ENCODE data around the gene BCLAF1. TPM values are rescaled to one million over a fixed set of nuclear protein-coding genes. Genes with fewer than 3 reads are reported as not detected.

The BCLAF1 gene
- total and polyA plus RNA-seq, 9 of the 15 experiments (the other 6 are each of a cell fraction or from before 2014, with no cell fraction given): 65.4 to 286 (median 165) TPM

- TF ChIP-seq, protein P1, sequence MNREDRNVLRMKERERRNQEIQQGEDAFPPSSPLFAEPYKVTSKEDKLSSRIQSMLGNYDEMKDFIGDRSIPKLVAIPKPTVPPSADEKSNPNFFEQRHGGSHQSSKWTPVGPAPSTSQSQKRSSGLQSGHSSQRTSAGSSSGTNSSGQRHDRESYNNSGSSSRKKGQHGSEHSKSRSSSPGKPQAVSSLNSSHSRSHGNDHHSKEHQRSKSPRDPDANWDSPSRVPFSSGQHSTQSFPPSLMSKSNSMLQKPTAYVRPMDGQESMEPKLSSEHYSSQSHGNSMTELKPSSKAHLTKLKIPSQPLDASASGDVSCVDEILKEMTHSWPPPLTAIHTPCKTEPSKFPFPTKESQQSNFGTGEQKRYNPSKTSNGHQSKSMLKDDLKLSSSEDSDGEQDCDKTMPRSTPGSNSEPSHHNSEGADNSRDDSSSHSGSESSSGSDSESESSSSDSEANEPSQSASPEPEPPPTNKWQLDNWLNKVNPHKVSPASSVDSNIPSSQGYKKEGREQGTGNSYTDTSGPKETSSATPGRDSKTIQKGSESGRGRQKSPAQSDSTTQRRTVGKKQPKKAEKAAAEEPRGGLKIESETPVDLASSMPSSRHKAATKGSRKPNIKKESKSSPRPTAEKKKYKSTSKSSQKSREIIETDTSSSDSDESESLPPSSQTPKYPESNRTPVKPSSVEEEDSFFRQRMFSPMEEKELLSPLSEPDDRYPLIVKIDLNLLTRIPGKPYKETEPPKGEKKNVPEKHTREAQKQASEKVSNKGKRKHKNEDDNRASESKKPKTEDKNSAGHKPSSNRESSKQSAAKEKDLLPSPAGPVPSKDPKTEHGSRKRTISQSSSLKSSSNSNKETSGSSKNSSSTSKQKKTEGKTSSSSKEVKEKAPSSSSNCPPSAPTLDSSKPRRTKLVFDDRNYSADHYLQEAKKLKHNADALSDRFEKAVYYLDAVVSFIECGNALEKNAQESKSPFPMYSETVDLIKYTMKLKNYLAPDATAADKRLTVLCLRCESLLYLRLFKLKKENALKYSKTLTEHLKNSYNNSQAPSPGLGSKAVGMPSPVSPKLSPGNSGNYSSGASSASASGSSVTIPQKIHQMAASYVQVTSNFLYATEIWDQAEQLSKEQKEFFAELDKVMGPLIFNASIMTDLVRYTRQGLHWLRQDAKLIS (CRISPR knock-in tag; IDR thresholded peaks at IDR 0.05): no peak
- TF ChIP-seq ETV1 (tag; conservative IDR thresholded peaks at IDR 0.05; ENCODE audit: low read depth): no peak
- TF ChIP-seq NCOR1 (IDR thresholded peaks at IDR 0.05): peak; percentile 94
- TF ChIP-seq, protein P2, sequence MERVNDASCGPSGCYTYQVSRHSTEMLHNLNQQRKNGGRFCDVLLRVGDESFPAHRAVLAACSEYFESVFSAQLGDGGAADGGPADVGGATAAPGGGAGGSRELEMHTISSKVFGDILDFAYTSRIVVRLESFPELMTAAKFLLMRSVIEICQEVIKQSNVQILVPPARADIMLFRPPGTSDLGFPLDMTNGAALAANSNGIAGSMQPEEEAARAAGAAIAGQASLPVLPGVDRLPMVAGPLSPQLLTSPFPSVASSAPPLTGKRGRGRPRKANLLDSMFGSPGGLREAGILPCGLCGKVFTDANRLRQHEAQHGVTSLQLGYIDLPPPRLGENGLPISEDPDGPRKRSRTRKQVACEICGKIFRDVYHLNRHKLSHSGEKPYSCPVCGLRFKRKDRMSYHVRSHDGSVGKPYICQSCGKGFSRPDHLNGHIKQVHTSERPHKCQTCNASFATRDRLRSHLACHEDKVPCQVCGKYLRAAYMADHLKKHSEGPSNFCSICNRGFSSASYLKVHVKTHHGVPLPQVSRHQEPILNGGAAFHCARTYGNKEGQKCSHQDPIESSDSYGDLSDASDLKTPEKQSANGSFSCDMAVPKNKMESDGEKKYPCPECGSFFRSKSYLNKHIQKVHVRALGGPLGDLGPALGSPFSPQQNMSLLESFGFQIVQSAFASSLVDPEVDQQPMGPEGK (CRISPR knock-in tag; IDR thresholded peaks at IDR 0.05; ENCODE audit: borderline replicate concordance): no peak
- TF ChIP-seq, protein P3, sequence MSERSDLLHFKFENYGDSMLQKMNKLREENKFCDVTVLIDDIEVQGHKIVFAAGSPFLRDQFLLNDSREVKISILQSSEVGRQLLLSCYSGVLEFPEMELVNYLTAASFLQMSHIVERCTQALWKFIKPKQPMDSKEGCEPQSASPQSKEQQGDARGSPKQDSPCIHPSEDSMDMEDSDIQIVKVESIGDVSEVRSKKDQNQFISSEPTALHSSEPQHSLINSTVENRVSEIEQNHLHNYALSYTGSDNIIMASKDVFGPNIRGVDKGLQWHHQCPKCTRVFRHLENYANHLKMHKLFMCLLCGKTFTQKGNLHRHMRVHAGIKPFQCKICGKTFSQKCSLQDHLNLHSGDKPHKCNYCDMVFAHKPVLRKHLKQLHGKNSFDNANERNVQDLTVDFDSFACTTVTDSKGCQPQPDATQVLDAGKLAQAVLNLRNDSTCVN (CRISPR knock-in tag; IDR thresholded peaks at IDR 0.05): no peak
- 0 out of 2 replicates have a peak, but pooled peaks have one; percentile 29 for TF ChIP-seq ATF7 (IDR thresholded peaks at IDR 0.05)
- TF ChIP-seq ZNF639 (CRISPR knock-in tag; conservative IDR thresholded peaks at IDR 0.05 in 1 of 2, IDR thresholded peaks at IDR 0.05 in 1 of 2): peak in 1 of 2 experiments; percentile 69; a peak in 1 of 4 replicates
- TF ChIP-seq ZNF717 (CRISPR knock-in tag; IDR thresholded peaks at IDR 0.05): no peak
- TF ChIP-seq, protein P4, sequence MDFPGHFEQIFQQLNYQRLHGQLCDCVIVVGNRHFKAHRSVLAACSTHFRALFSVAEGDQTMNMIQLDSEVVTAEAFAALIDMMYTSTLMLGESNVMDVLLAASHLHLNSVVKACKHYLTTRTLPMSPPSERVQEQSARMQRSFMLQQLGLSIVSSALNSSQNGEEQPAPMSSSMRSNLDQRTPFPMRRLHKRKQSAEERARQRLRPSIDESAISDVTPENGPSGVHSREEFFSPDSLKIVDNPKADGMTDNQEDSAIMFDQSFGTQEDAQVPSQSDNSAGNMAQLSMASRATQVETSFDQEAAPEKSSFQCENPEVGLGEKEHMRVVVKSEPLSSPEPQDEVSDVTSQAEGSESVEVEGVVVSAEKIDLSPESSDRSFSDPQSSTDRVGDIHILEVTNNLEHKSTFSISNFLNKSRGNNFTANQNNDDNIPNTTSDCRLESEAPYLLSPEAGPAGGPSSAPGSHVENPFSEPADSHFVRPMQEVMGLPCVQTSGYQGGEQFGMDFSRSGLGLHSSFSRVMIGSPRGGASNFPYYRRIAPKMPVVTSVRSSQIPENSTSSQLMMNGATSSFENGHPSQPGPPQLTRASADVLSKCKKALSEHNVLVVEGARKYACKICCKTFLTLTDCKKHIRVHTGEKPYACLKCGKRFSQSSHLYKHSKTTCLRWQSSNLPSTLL (IDR thresholded peaks at IDR 0.05): no peak
- no peak for TF ChIP-seq POLR2A (conservative IDR thresholded peaks at IDR 0.05)
- TF ChIP-seq ZNF184 (CRISPR knock-in tag; IDR thresholded peaks at IDR 0.05): no peak
- TF ChIP-seq, protein P5, sequence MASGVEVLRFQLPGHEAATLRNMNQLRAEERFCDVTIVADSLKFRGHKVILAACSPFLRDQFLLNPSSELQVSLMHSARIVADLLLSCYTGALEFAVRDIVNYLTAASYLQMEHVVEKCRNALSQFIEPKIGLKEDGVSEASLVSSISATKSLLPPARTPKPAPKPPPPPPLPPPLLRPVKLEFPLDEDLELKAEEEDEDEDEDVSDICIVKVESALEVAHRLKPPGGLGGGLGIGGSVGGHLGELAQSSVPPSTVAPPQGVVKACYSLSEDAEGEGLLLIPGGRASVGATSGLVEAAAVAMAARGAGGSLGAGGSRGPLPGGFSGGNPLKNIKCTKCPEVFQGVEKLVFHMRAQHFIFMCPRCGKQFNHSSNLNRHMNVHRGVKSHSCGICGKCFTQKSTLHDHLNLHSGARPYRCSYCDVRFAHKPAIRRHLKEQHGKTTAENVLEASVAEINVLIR (CRISPR knock-in tag; IDR thresholded peaks at IDR 0.05): no peak
- TF ChIP-seq ZNF79 (CRISPR knock-in tag; IDR thresholded peaks at IDR 0.05; ENCODE audit: low read depth): no peak
- no peak for TF ChIP-seq ELF1 (tag; IDR thresholded peaks at IDR 0.05)
Observed at GRCh38 chr6:136226674-136227377, 62.8 kb downstream of the BCLAF1 start (continued).
